Suprapubic skin (tissue), 4 donors: ENCODE data around the gene SNX8. TPM values are rescaled to one million over a fixed set of nuclear protein-coding genes. Genes with fewer than 3 reads are reported as not detected.

Source experiments
- DNase-seq, 2 donors: peaks; one replicate each; pipeline ENCODE4 v3.0.0-alpha.2; 2019; ENCODE audit warnings: low spot score in 2 of 2
- H3K27ac ChIP-seq: fragments of 200-600 bp; sonication (generic); one replicate; pipeline ENCODE4 v1.5.1; 2019
- H3K27me3 ChIP-seq: fragments of 200-600 bp; sonication (generic); one replicate; pipeline ENCODE4 v1.5.1; 2019
- H3K36me3 ChIP-seq: fragments of 200-600 bp; sonication (generic); one replicate; pipeline ENCODE4 v1.5.1; 2019
- H3K4me1 ChIP-seq: fragments of 200-600 bp; sonication (generic); one replicate; pipeline ENCODE4 v1.5.1; 2019
- H3K4me3 ChIP-seq: fragments of 200-600 bp; sonication (generic); one replicate; pipeline ENCODE4 v1.5.1; 2019; ENCODE audit warnings: mild to moderate bottlenecking
- H3K9me3 ChIP-seq: fragments of 200-600 bp; sonication (generic); one replicate; pipeline ENCODE4 v1.5.1; 2019
- EP300 ChIP-seq: sonication (generic); formaldehyde crosslinking; IDR thresholded peaks from one replicate; pipeline ENCODE4 v1.6.1; 2017; ENCODE audit warnings: antibody characterized with exemption
- POLR2A ChIP-seq, 2 donors: fragments of 450-650 bp; IDR thresholded peaks; one replicate each; pipeline ENCODE4 v1.6.1; 2017; ENCODE audit warnings: antibody characterized with exemption in 2 of 2, mild to moderate bottlenecking in 2 of 2, moderate library complexity in 2 of 2
- POLR2AphosphoS5 ChIP-seq, 3 donors: sonication (generic); formaldehyde crosslinking; IDR thresholded peaks; one replicate each; pipeline ENCODE4 v1.6.1; 2017; ENCODE audit warnings: antibody characterized with exemption in 3 of 3
- WGBS: methylation state at CpG from one replicate; pipeline ENCODE4 v1.1.5; 2018; 5-methylcytosine and 5-hydroxymethylcytosine counted together
- total RNA-seq, 4 donors: library from RNA; depleted of rRNA; stranded (reverse); fragments of >200 nt; gene quantifications; one replicate each; pipeline ENCODE4 v1.1.0, GENCODE V29; 2016
- TF ChIP-seq, protein P1 (sequence below), 2 donors: fragments of 200-600 bp in 1 of 2; fragments of 450-650 bp in 1 of 2; sonication (generic) in 1 of 2; IDR thresholded peaks; one replicate each; pipeline ENCODE4 v1.5.1; 2016 to 2019; ENCODE audit warnings: antibody characterized with exemption in 2 of 2, mild to moderate bottlenecking in 1 of 2, moderate library complexity in 1 of 2

Gene SNX8
- total RNA-seq, 4 donors from 2014 or later, result 13.7 to 35.1 (median 19.3) TPM

DNA sequence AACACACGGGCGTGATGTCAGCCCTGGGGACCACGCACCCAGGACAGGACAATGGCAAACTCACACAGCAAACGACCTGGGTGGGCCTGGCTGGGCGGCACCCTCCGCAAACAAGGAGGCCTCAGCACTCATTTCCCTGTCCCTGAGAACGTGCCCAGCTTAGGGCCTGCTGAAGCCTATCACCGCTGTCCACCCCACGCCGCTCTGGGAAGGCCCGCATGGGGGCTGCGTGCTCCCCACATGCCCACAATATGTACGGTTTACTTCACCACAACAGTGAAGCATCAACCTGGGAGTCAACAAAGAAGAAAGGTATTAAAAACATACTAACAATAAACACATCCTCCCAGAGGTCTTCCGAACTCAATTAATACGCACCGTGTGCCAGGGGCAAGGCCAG, 93.7 kb downstream of the SNX8 start:
- no peak overlapping the region for H3K27ac ChIP-seq
- WGBS, result 92% methylated on average over 15 of the region's 16 CpGs
- no peaks in the 10 kb centered on the region for H3K9me3 ChIP-seq
- no peak for DNase-seq
- no peak overlapping the region for H3K4me3 ChIP-seq
- TF ChIP-seq POLR2AphosphoS5 (IDR thresholded peaks at IDR 0.05) (no peak), POLR2A (IDR thresholded peaks at IDR 0.05) (no peak), EP300 (no peak)
- TF ChIP-seq, protein P1, sequence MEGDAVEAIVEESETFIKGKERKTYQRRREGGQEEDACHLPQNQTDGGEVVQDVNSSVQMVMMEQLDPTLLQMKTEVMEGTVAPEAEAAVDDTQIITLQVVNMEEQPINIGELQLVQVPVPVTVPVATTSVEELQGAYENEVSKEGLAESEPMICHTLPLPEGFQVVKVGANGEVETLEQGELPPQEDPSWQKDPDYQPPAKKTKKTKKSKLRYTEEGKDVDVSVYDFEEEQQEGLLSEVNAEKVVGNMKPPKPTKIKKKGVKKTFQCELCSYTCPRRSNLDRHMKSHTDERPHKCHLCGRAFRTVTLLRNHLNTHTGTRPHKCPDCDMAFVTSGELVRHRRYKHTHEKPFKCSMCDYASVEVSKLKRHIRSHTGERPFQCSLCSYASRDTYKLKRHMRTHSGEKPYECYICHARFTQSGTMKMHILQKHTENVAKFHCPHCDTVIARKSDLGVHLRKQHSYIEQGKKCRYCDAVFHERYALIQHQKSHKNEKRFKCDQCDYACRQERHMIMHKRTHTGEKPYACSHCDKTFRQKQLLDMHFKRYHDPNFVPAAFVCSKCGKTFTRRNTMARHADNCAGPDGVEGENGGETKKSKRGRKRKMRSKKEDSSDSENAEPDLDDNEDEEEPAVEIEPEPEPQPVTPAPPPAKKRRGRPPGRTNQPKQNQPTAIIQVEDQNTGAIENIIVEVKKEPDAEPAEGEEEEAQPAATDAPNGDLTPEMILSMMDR (IDR thresholded peaks at IDR 0.05), result no peak
- peaks cover 10% of the 10 kb centered on the region for H3K4me1 ChIP-seq
- H3K36me3 ChIP-seq, result peaks cover 76% of the 10 kb centered on the region
- H3K27me3 ChIP-seq, result no peaks in the 10 kb centered on the region

DNA sequence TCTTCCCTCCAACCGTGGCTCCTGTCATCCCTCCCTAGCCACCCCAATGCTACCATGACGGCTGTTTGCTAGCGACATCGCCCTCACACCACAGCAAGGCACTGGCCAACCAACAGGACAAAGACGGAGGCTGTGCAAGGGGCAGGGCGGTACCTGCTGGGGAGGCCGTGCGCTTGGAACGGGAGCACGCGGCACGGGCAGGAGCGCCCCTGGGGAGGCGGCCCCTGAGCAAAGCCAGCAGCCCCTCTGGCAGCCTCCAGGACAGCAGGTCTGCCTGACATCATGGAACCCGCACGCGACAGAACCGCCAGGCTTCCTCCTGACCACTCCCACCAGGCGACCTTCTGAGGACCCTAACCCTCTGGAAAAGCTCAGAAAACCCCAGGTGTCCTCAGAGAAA, 94.2 kb downstream of the SNX8 start:
- Histone ChIP-seq H3K27ac (no peak overlapping the region), H3K36me3 (peaks cover 81% of the 10 kb centered on the region), H3K27me3 (no peaks in the 10 kb centered on the region), H3K4me1 (peaks cover 10% of the 10 kb centered on the region), H3K9me3 (no peaks in the 10 kb centered on the region), H3K4me3 (no peak overlapping the region)
- DNase-seq, result no peak
- WGBS, result 96% methylated on average over 10 of the region's 19 CpGs
- TF ChIP-seq POLR2A (IDR thresholded peaks at IDR 0.05) (no peak), EP300 (no peak), POLR2AphosphoS5 (IDR thresholded peaks at IDR 0.05) (no peak)
- TF ChIP-seq, protein P1 (IDR thresholded peaks at IDR 0.05), result no peak

DNA sequence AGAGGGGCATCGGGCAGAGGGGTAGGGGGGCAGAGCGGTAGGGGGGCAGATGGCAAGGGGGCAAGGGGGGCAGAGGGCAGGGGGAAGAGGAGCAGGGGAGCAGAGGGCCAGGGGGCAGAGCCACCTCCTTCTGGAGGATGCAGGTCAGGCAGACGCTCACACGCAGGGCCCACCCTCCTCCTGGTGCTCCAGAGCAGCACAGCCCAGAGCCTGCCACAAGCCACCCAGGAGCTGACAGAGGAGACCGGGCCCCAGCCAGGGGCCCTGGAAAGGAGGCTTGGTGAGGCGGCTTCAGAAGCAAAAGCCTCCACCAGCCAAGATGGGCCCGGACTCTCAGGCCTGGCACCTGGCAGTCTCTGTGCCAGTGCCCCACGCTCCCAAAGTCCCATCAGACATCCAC, 94.6 kb downstream of the SNX8 start:
- TF ChIP-seq POLR2A (IDR thresholded peaks at IDR 0.05) (no peak), POLR2AphosphoS5 (IDR thresholded peaks at IDR 0.05) (no peak), EP300 (no peak)
- TF ChIP-seq, protein P1 (IDR thresholded peaks at IDR 0.05), result no peak
- WGBS, result 87% methylated on average over 4 of the region's 8 CpGs
- H3K27ac ChIP-seq, result no peak overlapping the region
- no peaks in the 10 kb centered on the region for H3K27me3 ChIP-seq
- peaks cover 85% of the 10 kb centered on the region for H3K36me3 ChIP-seq
- H3K4me1 ChIP-seq, result peaks cover 8% of the 10 kb centered on the region
- no peak for DNase-seq
- no peak overlapping the region for H3K4me3 ChIP-seq
- H3K9me3 ChIP-seq, result no peaks in the 10 kb centered on the region

DNA sequence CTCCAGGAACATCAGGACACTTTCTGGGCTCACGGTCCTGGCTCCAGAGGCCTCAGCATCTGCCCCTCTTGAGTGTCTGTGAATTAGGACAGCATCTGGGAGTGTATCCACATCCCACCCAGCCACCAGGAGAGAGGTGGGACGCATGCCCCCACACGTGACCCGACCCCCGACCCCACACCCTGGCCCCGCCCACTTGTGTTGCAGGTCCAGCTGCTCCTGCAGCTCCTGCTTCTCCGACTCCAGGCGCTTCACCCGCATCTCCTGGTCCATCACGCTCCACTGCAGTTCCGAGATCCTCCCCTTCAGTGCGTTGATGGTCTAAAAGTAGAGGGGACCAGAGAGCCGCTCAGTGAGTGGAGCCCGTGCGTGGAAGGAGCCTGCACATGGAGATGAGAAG, 95.1 kb downstream of the SNX8 start:
- peaks cover 4% of the 10 kb centered on the region for H3K4me1 ChIP-seq
- H3K27me3 ChIP-seq, result no peaks in the 10 kb centered on the region
- H3K27ac ChIP-seq, result no peak overlapping the region
- no peak for DNase-seq
- H3K4me3 ChIP-seq, result no peak overlapping the region
- 82% methylated on average over 15 of the region's 15 CpGs for WGBS
- H3K9me3 ChIP-seq, result no peaks in the 10 kb centered on the region
- H3K36me3 ChIP-seq, result peaks cover 90% of the 10 kb centered on the region
- no peak for TF ChIP-seq POLR2A (IDR thresholded peaks at IDR 0.05)
- TF ChIP-seq EP300, result no peak
- no peak for TF ChIP-seq POLR2AphosphoS5 (IDR thresholded peaks at IDR 0.05)
- TF ChIP-seq, protein P1 (IDR thresholded peaks at IDR 0.05), result no peak

DNA sequence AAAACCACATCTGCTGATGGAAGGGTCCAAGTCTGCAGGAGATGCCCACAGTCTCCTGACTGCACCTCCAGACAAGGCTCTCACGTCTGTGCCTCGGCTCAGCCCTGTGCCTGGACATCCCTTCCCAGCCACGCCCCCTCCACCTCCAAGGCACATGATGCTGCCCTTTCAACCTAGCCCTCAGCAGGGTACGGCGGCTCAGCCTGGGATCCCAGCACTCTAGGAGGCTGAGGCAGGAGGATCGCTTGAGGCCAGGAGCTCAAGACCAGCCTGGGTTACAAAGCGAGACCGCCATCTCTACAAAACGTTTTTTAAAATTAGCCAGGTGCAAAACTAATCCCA, 95.8 kb downstream of the SNX8 start:
- TF ChIP-seq POLR2A (IDR thresholded peaks at IDR 0.05) (no peak), POLR2AphosphoS5 (IDR thresholded peaks at IDR 0.05) (no peak), EP300 (no peak)
- TF ChIP-seq, protein P1 (IDR thresholded peaks at IDR 0.05), result no peak
- H3K27me3 ChIP-seq, result no peaks in the 10 kb centered on the region
- H3K36me3 ChIP-seq, result peaks cover 95% of the 10 kb centered on the region
- H3K4me1 ChIP-seq, result no peaks in the 10 kb centered on the region
- H3K27ac ChIP-seq, result no peak overlapping the region
- 90% methylated on average over 9 of the region's 9 CpGs for WGBS
- DNase-seq, result no peak
- no peak overlapping the region for H3K4me3 ChIP-seq
- no peaks in the 10 kb centered on the region for H3K9me3 ChIP-seq
